HCT116 (cell line): ENCODE data around the gene MYH6. TPM values are rescaled to one million over a fixed set of nuclear protein-coding genes. Genes with fewer than 3 reads are reported as not detected.

Source experiments
- ATAC-seq: fragments of 200-7000 bp; cut with Tn5 transposase; 2 replicates; pipeline ENCODE4 v1.9.1; 2020; ENCODE audit warnings: mild to moderate bottlenecking, moderate library complexity
- BruUV-seq: library from RNA; stranded (reverse); fragments of 400-500 nt; replicated peaks from 2 replicates; lab custom pipeline; 2021; lab: Mats Ljungman, UMichigan
- CTCF ChIA-PET: fragments of 300-600 bp; sonication (Branson Sonifier 250); formaldehyde crosslinking; loops from one replicate; lab custom pipeline; 2021; ENCODE audit warnings: antibody characterized with exemption; lab: Charles Lee
- POLR2A ChIA-PET: fragments of 300-600, 350-600 bp; sonication (Branson Sonifier 250); formaldehyde crosslinking; loops from one replicate; lab custom pipeline; 2021; ENCODE audit warnings: antibody characterized with exemption; lab: Charles Lee
- RAD21 ChIA-PET, 2 experiments: fragments of 300-600 bp; sonication (Branson Sonifier 250); formaldehyde crosslinking; loops; one replicate each; lab custom pipeline; 2023; ENCODE audit warnings: low total read pairs in 2 of 2; ENCODE audit not compliant: uncharacterized antibody in 2 of 2, unreplicated experiment in 2 of 2, low non-redundant PET in 1 of 2; lab: Charles Lee
- DNase-seq: peaks from one replicate; pipeline ENCODE4 v3.0.0-alpha.2; 2010; ENCODE audit warnings: low read depth, low spot score
- H2AFZ ChIP-seq: fragments of 200-600 bp; shearing (Covaris generic), sonication (generic); 2 replicates; pipeline ENCODE4 v1.6.1; 2017; ENCODE audit warnings: low read depth, mixed run types, mixed read lengths, antibody characterized with exemption, low read length; ENCODE audit not compliant: poor library complexity, severe bottlenecking
- H3K27ac ChIP-seq: 2 replicates; pipeline ENCODE4 v1.5.1; 2012; ENCODE audit warnings: low read depth, low read length
- H3K27me3 ChIP-seq: fragments of 200-600 bp; sonication (generic); 2 replicates; pipeline ENCODE4 v1.6.1; 2016; ENCODE audit warnings: mixed run types, low read length, mixed read lengths; ENCODE audit not compliant: insufficient read depth
- H3K36me3 ChIP-seq, 2 experiments: fragments of 200-500 bp in 1 of 2; fragments of 200-600 bp in 1 of 2; sonication (Bioruptor generic) in 1 of 2; sonication (generic) in 1 of 2; 2 replicates each; pipeline versions ENCODE4 v1.5.1 to v1.6.1; 2014 to 2016; ENCODE audit warnings: low read length in 2 of 2, inconsistent platforms in 1 of 2, mixed read lengths in 1 of 2, mixed run types in 1 of 2; ENCODE audit not compliant: insufficient read depth in 2 of 2, control insufficient read depth in 1 of 2
- H3K4me1 ChIP-seq, 2 experiments: fragments of 200-600 bp in 1 of 2; sonication (generic) in 1 of 2; 2 replicates each; pipeline versions ENCODE4 v1.5.1 to v1.6.1; 2012 to 2017; ENCODE audit warnings: low read length in 2 of 2, inconsistent platforms in 1 of 2, mild to moderate bottlenecking in 1 of 2, mixed read lengths in 1 of 2, mixed run types in 1 of 2, moderate library complexity in 1 of 2; ENCODE audit not compliant: insufficient read depth in 2 of 2, control insufficient read depth in 1 of 2
- H3K4me2 ChIP-seq: fragments of 200-600 bp; sonication (generic); 2 replicates; pipeline ENCODE4 v1.6.1; 2017; ENCODE audit warnings: mixed run types, low read length, mixed read lengths
- H3K4me3 ChIP-seq, 2 experiments: fragments of 200-600 bp in 1 of 2; sonication (generic) in 1 of 2; replicated peaks in 1 of 2; 2 replicates each; pipeline ENCODE4 v1.5.1; 2011 to 2016; ENCODE audit warnings: low read length in 2 of 2, control low read depth in 1 of 2, low read depth in 1 of 2, mild to moderate bottlenecking in 1 of 2, mixed read lengths in 1 of 2, mixed run types in 1 of 2
- H3K79me2 ChIP-seq: fragments of 200-600 bp; sonication (generic); 2 replicates; pipeline ENCODE4 v1.6.1; 2017; ENCODE audit warnings: mild to moderate bottlenecking, mixed run types, low read length, moderate library complexity, mixed read lengths; ENCODE audit not compliant: insufficient read depth
- H3K9ac ChIP-seq: fragments of 200-600 bp; sonication (generic); 2 replicates; pipeline ENCODE4 v1.6.1; 2016; ENCODE audit warnings: low read length, mixed read lengths
- H3K9me2 ChIP-seq: fragments of 200-600 bp; sonication (generic), shearing (Covaris generic); 2 replicates; pipeline ENCODE4 v1.6.1; 2017; ENCODE audit warnings: mixed run types, mild to moderate bottlenecking, moderate library complexity; ENCODE audit not compliant: insufficient read depth
- H3K9me3 ChIP-seq, 2 experiments: fragments of 200-500 bp in 1 of 2; fragments of 200-600 bp in 1 of 2; sonication (Bioruptor generic) in 1 of 2; sonication (generic) in 1 of 2; 2 replicates each; pipeline ENCODE4 v1.6.1; 2014 to 2017; ENCODE audit warnings: low read length in 2 of 2, mixed read lengths in 2 of 2, inconsistent platforms in 1 of 2, low read depth in 1 of 2, mild to moderate bottlenecking in 1 of 2, mixed run types in 1 of 2, moderate library complexity in 1 of 2; ENCODE audit not compliant: control insufficient read depth in 1 of 2, insufficient read depth in 1 of 2
- H4K20me1 ChIP-seq: fragments of 200-600 bp; sonication (generic), shearing (Covaris generic); 2 replicates; pipeline ENCODE4 v1.6.1; 2017; ENCODE audit warnings: mixed run types, mild to moderate bottlenecking, moderate library complexity; ENCODE audit not compliant: insufficient read depth
- ELF1 ChIP-seq: IDR thresholded peaks from 2 replicates; pipeline ENCODE4 v1.6.1; 2012; ENCODE audit warnings: low read depth, borderline replicate concordance
- EZH2 ChIP-seq: fragments of 200-600 bp; sonication (generic); IDR thresholded peaks from 2 replicates; pipeline ENCODE4 v1.6.1; 2017; ENCODE audit warnings: antibody characterized with exemption, mixed run types
- EZH2phosphoT487 ChIP-seq: fragments of 200-600 bp; IDR thresholded peaks from 2 replicates; pipeline ENCODE4 v1.6.1; 2018; ENCODE audit warnings: antibody characterized with exemption, borderline replicate concordance
- FOSL1 ChIP-seq: IDR thresholded peaks from 2 replicates; pipeline ENCODE4 v1.6.1; 2012; ENCODE audit warnings: low read depth
- JUND ChIP-seq: IDR thresholded peaks from 2 replicates; pipeline ENCODE4 v1.6.1; 2012
- POLR2A ChIP-seq: IDR thresholded peaks from 2 replicates; pipeline ENCODE4 v1.7.0; 2011; ENCODE audit warnings: borderline replicate concordance; ENCODE audit not compliant: insufficient read depth, insufficient read length; ENCODE audit errors: extremely low read depth
- POLR2AphosphoS5 ChIP-seq: IDR thresholded peaks from 2 replicates; pipeline ENCODE4 v1.6.1; 2011; ENCODE audit warnings: mild to moderate bottlenecking, low read depth, low read length, moderate library complexity
- SP1 ChIP-seq: IDR thresholded peaks from 2 replicates; pipeline ENCODE4 v1.6.1; 2012; ENCODE audit warnings: low read depth
- SRF ChIP-seq: IDR thresholded peaks from 2 replicates; pipeline ENCODE4 v1.6.1; 2012; ENCODE audit warnings: low read depth
- ZBTB33 ChIP-seq: IDR thresholded peaks from 2 replicates; pipeline ENCODE4 v1.6.1; 2011; ENCODE audit warnings: mild to moderate bottlenecking, low read length, moderate library complexity; ENCODE audit not compliant: insufficient replicate concordance; ENCODE audit errors: extremely low read depth
- ZFX ChIP-seq: fragments of 450-650 bp; IDR thresholded peaks from 2 replicates; pipeline ENCODE4 v1.6.1; 2017
- intact Hi-C: fragments of 100-400 bp; cut with micrococcal nuclease; formaldehyde crosslinking; loops from 2 replicates; pipeline ENCODE4 v1.10.0; 2022
- total RNA-seq: library from RNA; stranded (reverse); gene quantifications from one replicate; pipeline ENCODE4 v1.2.1, GENCODE V29; 2021; ENCODE audit not compliant: unreplicated experiment

The MYH6 gene
- total RNA-seq, 1 experiment from 2014 or later = not detected

DNA sequence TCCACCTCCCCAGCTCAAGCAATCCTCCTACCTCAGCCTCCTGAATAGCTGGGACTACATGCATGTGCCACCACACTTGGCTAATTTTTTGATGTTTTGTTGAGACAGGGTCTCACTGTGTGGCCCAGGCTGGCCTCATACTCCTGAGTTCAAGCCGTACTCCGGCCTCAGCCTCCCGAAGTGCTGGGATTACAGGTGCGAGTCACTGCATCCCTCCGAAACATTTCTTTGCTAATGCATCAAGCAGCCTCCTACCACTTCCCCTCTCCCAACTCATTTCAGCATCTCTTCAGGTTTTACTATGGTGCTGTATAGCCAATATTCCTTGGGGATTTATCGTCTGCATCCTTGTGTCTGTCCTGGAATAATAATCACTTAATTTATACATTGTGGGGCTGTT lies 53.1 kb downstream of the MYH6 start:
- BruUV-seq = no TSS peak
- Histone ChIP-seq H3K79me2 (no peaks in the 10 kb centered on the region), H3K9me2 (no peaks in the 10 kb centered on the region), H3K27ac (no peak overlapping the region), H3K36me3 (no peaks in the 10 kb centered on the region), H2AFZ (no peak overlapping the region), H3K4me3 (no peak overlapping the region), H3K4me2 (no peak overlapping the region), H4K20me1 (no peaks in the 10 kb centered on the region), H3K9ac (no peak overlapping the region), H3K9me3 (no peaks in the 10 kb centered on the region)
- ATAC-seq (no peak), DNase-seq (no peak)
- POLR2A ChIA-PET = no interaction called here
- TF ChIP-seq SRF (no peak), POLR2AphosphoS5 (no peak), ZFX (no peak), FOSL1 (no peak), ZBTB33 (no peak), EZH2 (no peak), SP1 (no peak), ELF1 (no peak), EZH2phosphoT487 (no peak), JUND (no peak), POLR2A (no peak)
- TF ChIP-seq, all 23 proteins: peak for 0
- RAD21 ChIA-PET = no interaction called here
- Histone ChIP-seq H3K27me3 (no peaks in the 10 kb centered on the region), H3K4me1 (0 out of 4 replicates have a peak, but pooled peaks cover 0 to 2% of the 10 kb centered on the region in 2 experiments)
- CTCF ChIA-PET = interaction anchor here (0.9 kb wide), 1 partner anchor 22 kb away, joined by 3 read pairs; no protein-coding TSS in a partner anchor
- intact Hi-C loops = no loop called here
